WTC11 (cell line): ENCODE measurements around the gene WSB1.

ENCODE experiments used
- ELF4 ChIP-seq: sonication (generic); formaldehyde crosslinking; IDR thresholded peaks from 2 replicates; pipeline ENCODE4 v1.8.1; 2022; ENCODE audit warnings: low read depth, mild to moderate bottlenecking, moderate library complexity, missing genetic modification reagents
- GTF2I ChIP-seq: fragments of 250-450 bp; sonication (Bioruptor Pico); conservative IDR thresholded peaks from 2 replicates; pipeline ENCODE4 v1.4.0; 2021; ENCODE audit warnings: mild to moderate bottlenecking
- ZNF121 ChIP-seq: sonication (generic); formaldehyde crosslinking; IDR thresholded peaks from 2 replicates; pipeline ENCODE4 v1.8.0; 2023; ENCODE audit warnings: missing genetic modification reagents

DNA sequence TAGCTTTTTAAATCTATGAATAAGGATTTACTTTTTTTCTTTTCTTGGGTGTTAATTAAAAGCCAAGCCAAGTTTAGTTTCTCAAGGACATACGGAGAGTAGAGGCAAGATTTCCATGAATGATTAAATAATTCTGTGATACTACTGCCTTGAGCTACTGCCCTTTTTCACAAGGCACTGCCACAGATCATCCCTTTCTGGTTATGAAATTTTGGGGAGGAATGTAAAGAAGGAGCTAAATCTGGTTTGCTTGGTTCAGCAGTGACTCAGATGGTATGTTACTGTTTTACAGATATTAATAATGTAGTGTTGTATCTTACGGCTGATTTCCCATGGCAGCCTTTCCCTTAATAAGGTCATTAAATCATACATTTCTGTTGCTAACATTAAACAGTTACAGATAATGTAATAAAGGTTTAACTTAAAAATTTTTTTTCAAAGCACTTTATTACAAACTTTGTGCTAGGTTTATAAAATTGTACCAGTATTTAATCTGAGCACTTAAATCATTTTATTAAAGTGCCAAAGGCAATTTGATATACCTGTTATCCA, 2.6 kb downstream of the WSB1 start:
- no peak for TF ChIP-seq ELF4 (CRISPR knock-in tag)
- no peak for TF ChIP-seq GTF2I (CRISPR knock-in tag)
- no peak for TF ChIP-seq ZNF121 (CRISPR knock-in tag)
